Panc1 (cell line): ENCODE results near the gene NR5A2. TPM values are rescaled to one million over a fixed set of nuclear protein-coding genes. Genes with fewer than 3 reads are reported as not detected.

Experiments used
- ATAC-seq: fragments of 200-7000 bp; cut with Tn5 transposase; 2 replicates; pipeline ENCODE4 v1.9.1; 2020; ENCODE audit warnings: mild to moderate bottlenecking, moderate library complexity
- BruUV-seq: library from RNA; stranded (reverse); fragments of 400-500 nt; replicated peaks from 2 replicates; lab custom pipeline; 2021; lab: Mats Ljungman, UMichigan
- CTCF ChIA-PET: fragments of 300-600 bp; sonication (Branson Sonifier 250); formaldehyde crosslinking; loops from one replicate; lab custom pipeline; 2022; ENCODE audit warnings: antibody characterized with exemption; lab: Charles Lee
- POLR2A ChIA-PET: fragments of 300-600 bp; sonication (Branson Sonifier 250); formaldehyde crosslinking; loops from one replicate; lab custom pipeline; 2022; ENCODE audit warnings: antibody characterized with exemption; lab: Charles Lee
- DNase-seq: peaks from one replicate; pipeline ENCODE4 v3.0.0-alpha.2; 2010; ENCODE audit warnings: low read depth, low spot score
- H3K27ac ChIP-seq: 2 replicates; pipeline ENCODE4 v1.5.1; 2011; ENCODE audit warnings: mild to moderate bottlenecking, low read length, inconsistent platforms
- H3K27me3 ChIP-seq: fragments of 200-500 bp; sonication (Bioruptor generic); 2 replicates; pipeline ENCODE4 v1.6.0; 2014; ENCODE audit warnings: low read length, inconsistent platforms; ENCODE audit not compliant: control insufficient read depth, insufficient read depth
- H3K36me3 ChIP-seq: fragments of 200-500 bp; sonication (Bioruptor generic); 2 replicates; pipeline ENCODE4 v1.5.1; 2014; ENCODE audit warnings: inconsistent platforms, mild to moderate bottlenecking, low read length, moderate library complexity; ENCODE audit not compliant: control insufficient read depth, insufficient read depth
- H3K4me1 ChIP-seq: 2 replicates; pipeline ENCODE4 v1.5.1; 2011; ENCODE audit warnings: inconsistent platforms, mild to moderate bottlenecking, low read length, moderate library complexity; ENCODE audit not compliant: control insufficient read depth, insufficient read depth
- H3K4me3 ChIP-seq, 2 experiments: 2 replicates each; pipeline ENCODE4 v1.5.1; 2011 to 2012; ENCODE audit warnings: low read depth in 2 of 2, low read length in 2 of 2, mild to moderate bottlenecking in 2 of 2, inconsistent platforms in 1 of 2, moderate library complexity in 1 of 2
- H3K9me3 ChIP-seq: fragments of 200-500 bp; sonication (Bioruptor generic); 2 replicates; pipeline ENCODE4 v1.5.1; 2014; ENCODE audit warnings: low read depth, mild to moderate bottlenecking, inconsistent platforms, low read length, moderate library complexity; ENCODE audit not compliant: control insufficient read depth, insufficient read depth
- POLR2AphosphoS5 ChIP-seq: IDR thresholded peaks from 2 replicates; pipeline ENCODE4 v1.6.1; 2012; ENCODE audit warnings: mild to moderate bottlenecking, low read depth, low read length, moderate library complexity
- SIN3A ChIP-seq: IDR thresholded peaks from 2 replicates; pipeline ENCODE4 v1.6.1; 2012; ENCODE audit warnings: low read depth, mild to moderate bottlenecking, low read length, moderate library complexity, borderline replicate concordance; ENCODE audit not compliant: insufficient read depth
- TCF7L2 ChIP-seq: IDR thresholded peaks from 2 replicates; pipeline ENCODE4 v1.6.1; 2011; ENCODE audit warnings: mild to moderate bottlenecking, low read depth, low read length, inconsistent platforms
- in situ Hi-C: cut with HindIII; loops from 2 replicates; pipeline ENCODE4 v1.10.0; 2016; ENCODE audit warnings: low sequenced_read_pairs, low pct_unique_long_range_greater_than_20kb
- intact Hi-C: fragments of 100-400 bp; cut with micrococcal nuclease; formaldehyde crosslinking; loops from one replicate; pipeline ENCODE4 v1.10.0; 2022; ENCODE audit not compliant: unreplicated experiment
- total RNA-seq: library from RNA; stranded (reverse); gene quantifications from one replicate; pipeline ENCODE4 v1.2.1, GENCODE V29; 2021; ENCODE audit not compliant: unreplicated experiment
- TF ChIP-seq, protein P1 (sequence below): fragments of 450-650 bp; IDR thresholded peaks from 2 replicates; pipeline ENCODE4 v1.5.1; 2017; ENCODE audit warnings: mild to moderate bottlenecking
- TF ChIP-seq, protein P2 (sequence below), 2 experiments: IDR thresholded peaks; 2 replicates each; pipeline ENCODE4 v1.6.1; 2011 to 2012; ENCODE audit warnings: low read depth in 2 of 2, control low read depth in 1 of 2, low read length in 1 of 2, mild to moderate bottlenecking in 1 of 2, moderate library complexity in 1 of 2; ENCODE audit not compliant: insufficient read depth in 1 of 2

Gene NR5A2
- total RNA-seq, 1 experiment from 2014 or later: 4.3 TPM

DNA sequence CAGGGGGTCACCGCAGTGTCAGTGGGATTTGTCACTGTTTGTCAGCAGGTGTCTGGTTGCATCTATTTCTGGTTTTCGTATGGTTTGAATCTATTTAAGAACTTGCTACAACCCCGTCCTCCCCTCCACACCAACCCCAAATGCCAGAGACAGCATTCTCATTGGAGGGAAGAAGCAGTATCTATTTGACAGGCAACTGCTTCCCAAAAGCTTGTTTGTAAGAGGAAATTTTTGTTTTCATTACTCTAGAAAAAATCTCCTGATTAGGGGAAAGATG lies 54.4 kb downstream of the NR5A2 start:
- POLR2A ChIA-PET: no interaction called here

DNA sequence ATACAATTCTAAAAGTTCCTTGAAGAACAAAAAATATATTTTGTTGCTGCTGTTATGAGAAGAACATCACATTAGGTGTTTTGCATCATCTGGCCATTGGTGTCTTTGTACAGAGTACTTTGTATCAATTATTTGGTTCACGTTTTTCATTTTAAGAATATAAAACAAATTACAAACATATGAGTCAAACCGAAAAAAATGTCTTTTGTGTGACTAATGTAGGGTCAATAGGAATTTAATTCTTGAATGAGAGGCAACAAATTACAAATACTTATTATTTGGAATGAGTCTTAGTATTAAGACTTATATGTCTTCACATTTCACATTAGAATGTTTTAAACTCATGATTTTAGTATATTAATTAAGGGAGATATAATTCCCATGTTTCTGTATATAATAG lies 54.8 kb downstream of the NR5A2 start:
- DNase-seq: no peak
- CTCF ChIA-PET: no interaction called here
- Histone ChIP-seq H3K27me3 (no peaks in the 10 kb centered on the region), H3K4me3 (no peak overlapping the region), H3K4me1 (peaks cover 21% of the 10 kb centered on the region), H3K9me3 (no peaks in the 10 kb centered on the region), H3K36me3 (no peaks in the 10 kb centered on the region), H3K27ac (no peak overlapping the region)
- TF ChIP-seq TCF7L2 (no peak), SIN3A (no peak), POLR2AphosphoS5 (no peak)
- TF ChIP-seq, protein P1, sequence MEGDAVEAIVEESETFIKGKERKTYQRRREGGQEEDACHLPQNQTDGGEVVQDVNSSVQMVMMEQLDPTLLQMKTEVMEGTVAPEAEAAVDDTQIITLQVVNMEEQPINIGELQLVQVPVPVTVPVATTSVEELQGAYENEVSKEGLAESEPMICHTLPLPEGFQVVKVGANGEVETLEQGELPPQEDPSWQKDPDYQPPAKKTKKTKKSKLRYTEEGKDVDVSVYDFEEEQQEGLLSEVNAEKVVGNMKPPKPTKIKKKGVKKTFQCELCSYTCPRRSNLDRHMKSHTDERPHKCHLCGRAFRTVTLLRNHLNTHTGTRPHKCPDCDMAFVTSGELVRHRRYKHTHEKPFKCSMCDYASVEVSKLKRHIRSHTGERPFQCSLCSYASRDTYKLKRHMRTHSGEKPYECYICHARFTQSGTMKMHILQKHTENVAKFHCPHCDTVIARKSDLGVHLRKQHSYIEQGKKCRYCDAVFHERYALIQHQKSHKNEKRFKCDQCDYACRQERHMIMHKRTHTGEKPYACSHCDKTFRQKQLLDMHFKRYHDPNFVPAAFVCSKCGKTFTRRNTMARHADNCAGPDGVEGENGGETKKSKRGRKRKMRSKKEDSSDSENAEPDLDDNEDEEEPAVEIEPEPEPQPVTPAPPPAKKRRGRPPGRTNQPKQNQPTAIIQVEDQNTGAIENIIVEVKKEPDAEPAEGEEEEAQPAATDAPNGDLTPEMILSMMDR: no peak
- TF ChIP-seq, protein P2, sequence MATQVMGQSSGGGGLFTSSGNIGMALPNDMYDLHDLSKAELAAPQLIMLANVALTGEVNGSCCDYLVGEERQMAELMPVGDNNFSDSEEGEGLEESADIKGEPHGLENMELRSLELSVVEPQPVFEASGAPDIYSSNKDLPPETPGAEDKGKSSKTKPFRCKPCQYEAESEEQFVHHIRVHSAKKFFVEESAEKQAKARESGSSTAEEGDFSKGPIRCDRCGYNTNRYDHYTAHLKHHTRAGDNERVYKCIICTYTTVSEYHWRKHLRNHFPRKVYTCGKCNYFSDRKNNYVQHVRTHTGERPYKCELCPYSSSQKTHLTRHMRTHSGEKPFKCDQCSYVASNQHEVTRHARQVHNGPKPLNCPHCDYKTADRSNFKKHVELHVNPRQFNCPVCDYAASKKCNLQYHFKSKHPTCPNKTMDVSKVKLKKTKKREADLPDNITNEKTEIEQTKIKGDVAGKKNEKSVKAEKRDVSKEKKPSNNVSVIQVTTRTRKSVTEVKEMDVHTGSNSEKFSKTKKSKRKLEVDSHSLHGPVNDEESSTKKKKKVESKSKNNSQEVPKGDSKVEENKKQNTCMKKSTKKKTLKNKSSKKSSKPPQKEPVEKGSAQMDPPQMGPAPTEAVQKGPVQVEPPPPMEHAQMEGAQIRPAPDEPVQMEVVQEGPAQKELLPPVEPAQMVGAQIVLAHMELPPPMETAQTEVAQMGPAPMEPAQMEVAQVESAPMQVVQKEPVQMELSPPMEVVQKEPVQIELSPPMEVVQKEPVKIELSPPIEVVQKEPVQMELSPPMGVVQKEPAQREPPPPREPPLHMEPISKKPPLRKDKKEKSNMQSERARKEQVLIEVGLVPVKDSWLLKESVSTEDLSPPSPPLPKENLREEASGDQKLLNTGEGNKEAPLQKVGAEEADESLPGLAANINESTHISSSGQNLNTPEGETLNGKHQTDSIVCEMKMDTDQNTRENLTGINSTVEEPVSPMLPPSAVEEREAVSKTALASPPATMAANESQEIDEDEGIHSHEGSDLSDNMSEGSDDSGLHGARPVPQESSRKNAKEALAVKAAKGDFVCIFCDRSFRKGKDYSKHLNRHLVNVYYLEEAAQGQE (IDR thresholded peaks at IDR 0.05; ENCODE audit: insufficient read depth in 1 of 2, low read depth in 2 of 2, low read length in 1 of 2): no peak
- in situ Hi-C loops: no loop called here
- POLR2A ChIA-PET: no interaction called here
- ATAC-seq: no peak
- BruUV-seq: no TSS peak
- intact Hi-C loops: no loop called here

More for the DNA sequence above, 54.4 kb downstream of the NR5A2 start:
- intact Hi-C loops: no loop called here
- peaks cover 23% of the 10 kb centered on the region for H3K4me1 ChIP-seq
- TF ChIP-seq SIN3A (no peak), POLR2AphosphoS5 (no peak), TCF7L2 (no peak)
- TF ChIP-seq, protein P1: no peak
- TF ChIP-seq, protein P2 (IDR thresholded peaks at IDR 0.05; ENCODE audit: insufficient read depth in 1 of 2, low read depth in 2 of 2, low read length in 1 of 2): no peak
- no TSS peak for BruUV-seq
- no peaks in the 10 kb centered on the region for H3K27me3 ChIP-seq
- H3K9me3 ChIP-seq: no peaks in the 10 kb centered on the region
- DNase-seq (no peak), ATAC-seq (no peak)
- H3K27ac ChIP-seq: no peak overlapping the region
- no peaks in the 10 kb centered on the region for H3K36me3 ChIP-seq
- H3K4me3 ChIP-seq: no peak overlapping the region
- in situ Hi-C loops: no loop called here
- CTCF ChIA-PET: no interaction called here
